ENCODE data around the gene LIFR. TPM values are rescaled to one million over a fixed set of nuclear protein-coding genes. Genes with fewer than 3 reads are reported as not detected.

Gene LIFR
- total RNA-seq, 1 donor from 2014 or later = 45.8 TPM

- Histone ChIP-seq H3K4me3 (no peak overlapping the region), H3K27ac (replicated peaks) (no peak overlapping the region), H3K27me3 (ENCODE audit: low read depth) (no peaks in the 10 kb centered on the region), H3K4me1 (peaks cover 19% of the 10 kb centered on the region), H3K9me3 (replicated peaks) (no peaks in the 10 kb centered on the region), H3K36me3 (no peaks in the 10 kb centered on the region)
- TF ChIP-seq CTCF (IDR thresholded peaks at IDR 0.05; ENCODE audit: borderline replicate concordance) = no peak
- DNase-seq = no peak
- intact Hi-C loops (cut with micrococcal nuclease) = no loop called here
These were observed 125.1 kb downstream of the LIFR start for GRCh38 chr5:38431242-38431853.

GRCh38 chr5:38426986-38427950, 129.2 kb downstream of the LIFR start:
- Histone ChIP-seq H3K4me3 (no peak overlapping the region), H3K9me3 (replicated peaks) (no peaks in the 10 kb centered on the region), H3K4me1 (no peaks in the 10 kb centered on the region), H3K36me3 (no peaks in the 10 kb centered on the region), H3K27ac (replicated peaks) (no peak overlapping the region), H3K27me3 (ENCODE audit: low read depth) (no peaks in the 10 kb centered on the region)
- no peak for TF ChIP-seq CTCF (IDR thresholded peaks at IDR 0.05; ENCODE audit: borderline replicate concordance)
- no peak for DNase-seq
- intact Hi-C loops (cut with micrococcal nuclease) = no loop called here

GRCh38 chr5:38426490-38426889, 130.0 kb downstream of the LIFR start:
- H3K36me3 ChIP-seq = no peaks in the 10 kb centered on the region
- intact Hi-C loops (cut with micrococcal nuclease) = no loop called here
- no peaks in the 10 kb centered on the region for H3K27me3 ChIP-seq (ENCODE audit: low read depth)
- TF ChIP-seq CTCF (IDR thresholded peaks at IDR 0.05; ENCODE audit: borderline replicate concordance) = no peak
- H3K4me3 ChIP-seq = no peak overlapping the region
- no peaks in the 10 kb centered on the region for H3K4me1 ChIP-seq
- H3K27ac ChIP-seq (replicated peaks) = no peak overlapping the region
- DNase-seq = no peak
- H3K9me3 ChIP-seq (replicated peaks) = no peaks in the 10 kb centered on the region

Small RNA genes within 50 kb of the gene (microRNA-seq; reads per million reads assigned to microRNA genes)
- gene MIR3650 = not detected

All from left ventricle myocardium inferior (tissue), 1 donor.